ENCODE measurements around the gene ATP10A.

Gene ATP10A

GRCh38 chr15:25803541-25803940 is 59.6 kb downstream of the ATP10A start:
- H3K27ac ChIP-seq (ENCODE audit: low read length), result no peak overlapping the region
- no peak for DNase-seq (ENCODE audit: low read depth, low spot score)

GRCh38 chr15:25803036-25803435 is 60.1 kb downstream of the ATP10A start:
- Histone ChIP-seq H3K27ac (ENCODE audit: low read length) (no peak overlapping the region), H3K9me3 (ENCODE audit: control insufficient read depth, insufficient read depth, low read length) (no peaks in the 10 kb centered on the region), H3K27me3 (ENCODE audit: control insufficient read depth, insufficient read depth, low read length) (no peaks in the 10 kb centered on the region; the same call in 1 of the 2 replicates), H3K4me1 (ENCODE audit: control insufficient read depth, insufficient read depth, low read length) (peaks cover 2% of the 10 kb centered on the region; the same call in 1 of the 2 replicates), H3K36me3 (ENCODE audit: control insufficient read depth, insufficient read depth, low read length) (no peaks in the 10 kb centered on the region), H3K4me3 (ENCODE audit: low read length) (no peak overlapping the region)
- no peak for DNase-seq (ENCODE audit: low read depth, low spot score)
- WGBS (ENCODE audit: insufficient coverage, insufficient read length), result no CpG with 5 or more reads among the region's 11 CpGs

More at GRCh38 chr15:25803541-25803940, 59.6 kb downstream of the ATP10A start:
- no CpG with 5 or more reads among the region's 10 CpGs for WGBS (ENCODE audit: insufficient coverage, insufficient read length)
- Histone ChIP-seq H3K4me1 (ENCODE audit: control insufficient read depth, insufficient read depth, low read length) (peaks cover 2% of the 10 kb centered on the region; the same call in 1 of the 2 replicates), H3K27me3 (ENCODE audit: control insufficient read depth, insufficient read depth, low read length) (no peaks in the 10 kb centered on the region; the same call in 1 of the 2 replicates), H3K4me3 (ENCODE audit: low read length) (no peak overlapping the region), H3K36me3 (ENCODE audit: control insufficient read depth, insufficient read depth, low read length) (no peaks in the 10 kb centered on the region), H3K9me3 (ENCODE audit: control insufficient read depth, insufficient read depth, low read length) (no peaks in the 10 kb centered on the region)

- H3K27ac ChIP-seq (ENCODE audit: low read length), result no peak overlapping the region
- H3K4me1 ChIP-seq (ENCODE audit: control insufficient read depth, insufficient read depth, low read length), result peaks cover 2% of the 10 kb centered on the region; the same call in 1 of the 2 replicates
These were observed 60.8 kb downstream of the ATP10A start for GRCh38 chr15:25802285-25802830.

GRCh38 chr15:25801586-25802284 is 61.4 kb downstream of the ATP10A start:
- Histone ChIP-seq H3K36me3 (ENCODE audit: control insufficient read depth, insufficient read depth, low read length) (no peaks in the 10 kb centered on the region), H3K4me3 (ENCODE audit: low read length) (no peak overlapping the region), H3K4me1 (ENCODE audit: control insufficient read depth, insufficient read depth, low read length) (peaks cover 2% of the 10 kb centered on the region; the same call in 1 of the 2 replicates), H3K27ac (ENCODE audit: low read length) (no peak overlapping the region), H3K9me3 (ENCODE audit: control insufficient read depth, insufficient read depth, low read length) (no peaks in the 10 kb centered on the region), H3K27me3 (ENCODE audit: control insufficient read depth, insufficient read depth, low read length) (no peaks in the 10 kb centered on the region; the same call in 1 of the 2 replicates)
- no peak for DNase-seq (ENCODE audit: low read depth, low spot score)
- WGBS (ENCODE audit: insufficient coverage, insufficient read length), result no CpG with 5 or more reads among the region's 24 CpGs

More at GRCh38 chr15:25802285-25802830, 60.8 kb downstream of the ATP10A start:
- H3K9me3 ChIP-seq (ENCODE audit: control insufficient read depth, insufficient read depth, low read length), result no peaks in the 10 kb centered on the region
- no peak overlapping the region for H3K4me3 ChIP-seq (ENCODE audit: low read length)
- WGBS (ENCODE audit: insufficient coverage, insufficient read length), result no CpG with 5 or more reads among the region's 16 CpGs
- no peak for DNase-seq (ENCODE audit: low read depth, low spot score)
- no peaks in the 10 kb centered on the region for H3K36me3 ChIP-seq (ENCODE audit: control insufficient read depth, insufficient read depth, low read length)
- H3K27me3 ChIP-seq (ENCODE audit: control insufficient read depth, insufficient read depth, low read length), result no peaks in the 10 kb centered on the region; the same call in 1 of the 2 replicates

GRCh38 chr15:25800761-25801515 is 62.2 kb downstream of the ATP10A start:
- Histone ChIP-seq H3K9me3 (ENCODE audit: control insufficient read depth, insufficient read depth, low read length) (no peaks in the 10 kb centered on the region), H3K4me3 (ENCODE audit: low read length) (no peak overlapping the region), H3K27me3 (ENCODE audit: control insufficient read depth, insufficient read depth, low read length) (no peaks in the 10 kb centered on the region; the same call in 1 of the 2 replicates), H3K27ac (ENCODE audit: low read length) (no peak overlapping the region), H3K36me3 (ENCODE audit: control insufficient read depth, insufficient read depth, low read length) (no peaks in the 10 kb centered on the region), H3K4me1 (ENCODE audit: control insufficient read depth, insufficient read depth, low read length) (peaks cover 2% of the 10 kb centered on the region; the same call in 1 of the 2 replicates)
- whole genome bisulfite sequencing (ENCODE audit: insufficient coverage, insufficient read length), result no CpG with 5 or more reads among the region's 10 CpGs
- DNase-seq (ENCODE audit: low read depth, low spot score), result no peak

GRCh38 chr15:25799906-25800700 is 63.0 kb downstream of the ATP10A start:
- H3K27me3 ChIP-seq (ENCODE audit: control insufficient read depth, insufficient read depth, low read length), result no peaks in the 10 kb centered on the region; the same call in 1 of the 2 replicates
- no CpG with 5 or more reads among the region's 19 CpGs for WGBS (ENCODE audit: insufficient coverage, insufficient read length)
- no peaks in the 10 kb centered on the region for H3K9me3 ChIP-seq (ENCODE audit: control insufficient read depth, insufficient read depth, low read length)
- no peaks in the 10 kb centered on the region for H3K36me3 ChIP-seq (ENCODE audit: control insufficient read depth, insufficient read depth, low read length)
- no peak for DNase-seq (ENCODE audit: low read depth, low spot score)
- no peak overlapping the region for H3K27ac ChIP-seq (ENCODE audit: low read length)
- peaks cover 2% of the 10 kb centered on the region; the same call in 1 of the 2 replicates for H3K4me1 ChIP-seq (ENCODE audit: control insufficient read depth, insufficient read depth, low read length)
- no peak overlapping the region for H3K4me3 ChIP-seq (ENCODE audit: low read length)

GRCh38 chr15:25797936-25798901 is 64.9 kb downstream of the ATP10A start:
- no peak overlapping the region for H3K4me3 ChIP-seq (ENCODE audit: low read length)
- no peak for DNase-seq (ENCODE audit: low read depth, low spot score)

GRCh38 chr15:25797511-25797935 is 65.6 kb downstream of the ATP10A start:
- H3K27ac ChIP-seq (ENCODE audit: low read length), result no peak overlapping the region
- H3K4me1 ChIP-seq (ENCODE audit: control insufficient read depth, insufficient read depth, low read length), result peaks cover 2% of the 10 kb centered on the region; the same call in 1 of the 2 replicates
- no peaks in the 10 kb centered on the region for H3K36me3 ChIP-seq (ENCODE audit: control insufficient read depth, insufficient read depth, low read length)
- no CpG with 5 or more reads among the region's 8 CpGs for WGBS (ENCODE audit: insufficient coverage, insufficient read length)
- no peak for DNase-seq (ENCODE audit: low read depth, low spot score)
- no peaks in the 10 kb centered on the region; the same call in 1 of the 2 replicates for H3K27me3 ChIP-seq (ENCODE audit: control insufficient read depth, insufficient read depth, low read length)
- H3K4me3 ChIP-seq (ENCODE audit: low read length), result no peak overlapping the region
- H3K9me3 ChIP-seq (ENCODE audit: control insufficient read depth, insufficient read depth, low read length), result no peaks in the 10 kb centered on the region

More at GRCh38 chr15:25797936-25798901, 64.9 kb downstream of the ATP10A start:
- Histone ChIP-seq H3K27me3 (ENCODE audit: control insufficient read depth, insufficient read depth, low read length) (no peaks in the 10 kb centered on the region; the same call in 1 of the 2 replicates), H3K36me3 (ENCODE audit: control insufficient read depth, insufficient read depth, low read length) (no peaks in the 10 kb centered on the region), H3K4me1 (ENCODE audit: control insufficient read depth, insufficient read depth, low read length) (peaks cover 2% of the 10 kb centered on the region; the same call in 1 of the 2 replicates), H3K27ac (ENCODE audit: low read length) (no peak overlapping the region), H3K9me3 (ENCODE audit: control insufficient read depth, insufficient read depth, low read length) (no peaks in the 10 kb centered on the region)
- WGBS (ENCODE audit: insufficient coverage, insufficient read length), result no CpG with 5 or more reads among the region's 25 CpGs

GRCh38 chr15:25797035-25797434 is 66.1 kb downstream of the ATP10A start:
- no CpG with 5 or more reads among the region's 4 CpGs for WGBS (ENCODE audit: insufficient coverage, insufficient read length)
- no peak for DNase-seq (ENCODE audit: low read depth, low spot score)
- no peak overlapping the region for H3K27ac ChIP-seq (ENCODE audit: low read length)
- no peaks in the 10 kb centered on the region; the same call in 1 of the 2 replicates for H3K27me3 ChIP-seq (ENCODE audit: control insufficient read depth, insufficient read depth, low read length)
- H3K9me3 ChIP-seq (ENCODE audit: control insufficient read depth, insufficient read depth, low read length), result no peaks in the 10 kb centered on the region
- H3K4me1 ChIP-seq (ENCODE audit: control insufficient read depth, insufficient read depth, low read length), result peaks cover 2% of the 10 kb centered on the region; the same call in 1 of the 2 replicates
- H3K4me3 ChIP-seq (ENCODE audit: low read length), result no peak overlapping the region
- H3K36me3 ChIP-seq (ENCODE audit: control insufficient read depth, insufficient read depth, low read length), result no peaks in the 10 kb centered on the region
